ENCODE measurements around the gene CREG2.

The CREG2 gene

GRCh38 chr2:101405351-101405899 lies 18.1 kb upstream of the CREG2 start:
- no peak for DNase-seq

- no peak for DNase-seq
These were observed 16.4 kb upstream of the CREG2 start for GRCh38 chr2:101403745-101404144.

DNA sequence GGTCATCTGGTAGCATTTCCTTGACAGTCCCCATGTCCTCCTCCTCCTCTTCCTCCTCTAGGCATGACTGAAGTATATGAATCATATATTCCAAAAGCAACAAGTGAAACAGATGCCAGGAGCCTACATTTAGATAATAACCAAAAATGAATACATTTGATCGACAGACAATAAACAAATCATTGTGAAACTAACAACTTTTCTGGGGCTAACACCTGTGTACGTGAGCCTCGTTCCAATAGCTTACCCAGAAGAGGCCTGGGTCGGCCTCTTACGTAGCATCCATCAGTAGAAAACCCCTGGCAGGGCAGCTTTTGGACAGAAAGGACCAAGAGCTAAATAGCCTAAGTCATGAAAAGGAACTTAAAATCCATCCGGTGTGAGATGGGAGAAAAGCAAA lies 15.3 kb upstream of the CREG2 start:
- no peak for DNase-seq

DNA sequence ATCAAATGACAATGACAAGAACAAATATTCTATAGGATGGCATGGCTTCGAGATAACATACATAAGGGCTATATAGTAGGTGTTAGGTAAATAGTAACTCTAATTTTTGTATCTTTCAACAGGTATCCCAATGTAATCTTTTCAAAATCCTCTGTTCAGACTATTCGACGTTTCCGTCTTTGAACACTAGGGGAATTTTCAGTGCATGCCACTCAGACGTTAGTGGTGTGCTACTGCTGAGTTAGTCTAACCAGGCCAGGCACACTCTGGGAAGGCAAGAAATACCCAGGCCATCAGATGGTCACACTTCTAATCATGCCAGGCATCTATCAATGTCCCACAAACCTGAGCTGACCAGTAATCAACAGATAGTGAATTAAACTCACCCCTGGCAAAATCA lies 14.6 kb upstream of the CREG2 start:
- no peak for DNase-seq

DNA sequence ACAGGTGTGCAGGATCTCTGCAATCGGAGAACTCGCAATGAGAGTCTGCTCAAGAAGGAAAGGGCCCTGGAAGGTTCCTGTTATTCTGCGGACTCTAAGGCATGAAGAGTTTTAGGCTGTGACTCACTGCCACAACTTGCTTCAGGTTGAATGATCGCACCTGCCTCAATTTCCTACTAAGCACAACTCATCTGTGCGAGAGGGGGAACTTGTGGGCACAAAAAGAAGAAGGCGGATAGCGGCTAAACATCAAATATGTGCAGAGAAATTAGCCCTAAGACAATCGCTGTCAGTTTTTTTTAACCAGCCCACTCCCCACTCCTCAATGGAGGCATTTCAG lies 14.0 kb upstream of the CREG2 start:
- DNase-seq, result no peak

DNA sequence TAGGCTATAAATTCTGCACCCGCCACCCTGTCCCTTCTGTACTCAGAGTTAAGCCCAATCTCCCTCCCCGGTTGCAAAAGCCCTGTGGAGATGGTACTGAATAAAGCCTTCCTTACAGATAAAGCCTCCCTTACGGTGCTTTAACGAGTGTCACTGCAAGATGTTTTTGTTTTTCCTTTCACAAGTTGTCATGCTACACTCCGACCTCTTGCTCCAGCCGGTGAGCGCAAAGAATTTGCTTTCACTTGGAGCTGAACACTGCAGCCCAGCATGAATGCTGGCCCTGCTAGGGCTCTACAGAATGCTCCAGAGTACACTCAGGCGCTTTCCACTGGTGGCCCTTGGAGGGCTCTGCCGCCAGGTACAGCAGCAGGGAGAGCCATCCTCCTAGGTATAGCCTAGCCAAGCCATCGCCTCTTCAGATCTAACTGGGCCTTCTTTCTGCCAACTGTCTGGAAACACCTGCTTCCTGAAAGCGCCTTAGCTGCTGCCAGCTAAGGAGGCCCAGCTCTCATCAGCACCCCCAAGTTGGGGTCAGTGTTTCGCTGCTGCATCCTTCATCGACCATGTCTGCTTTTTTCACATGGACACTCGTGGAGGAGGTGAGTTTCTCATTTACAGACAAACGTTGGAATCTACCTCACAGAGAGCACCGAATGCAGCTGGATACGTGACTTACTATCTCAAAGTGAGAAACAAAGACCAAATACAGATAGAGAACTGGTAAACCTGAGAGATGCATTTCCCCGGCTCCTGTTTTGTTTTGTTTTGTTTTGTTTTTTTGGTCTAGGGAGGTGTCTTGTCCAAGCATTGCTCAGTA lies 13.4 kb upstream of the CREG2 start:
- no peak for DNase-seq

DNA sequence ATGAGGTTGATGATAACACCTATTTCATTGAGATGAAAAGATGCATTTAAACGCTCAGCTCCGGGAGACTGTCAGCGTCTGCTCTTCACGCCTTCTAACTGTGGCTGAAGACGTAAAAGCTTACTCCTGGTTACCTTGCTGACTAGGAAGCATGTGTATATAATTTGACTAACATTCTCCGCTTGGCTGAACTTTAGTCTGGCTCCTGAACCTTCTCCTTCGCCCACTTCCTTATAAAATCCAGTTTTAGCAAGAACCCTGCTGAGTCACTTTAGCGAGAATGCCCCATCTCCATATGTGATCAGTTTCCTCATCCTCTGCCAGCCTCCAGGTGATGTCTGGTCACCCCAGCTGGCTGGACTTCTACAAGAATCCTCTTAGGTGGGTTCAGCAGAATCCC lies 12.7 kb upstream of the CREG2 start:
- no peak for DNase-seq

DNA sequence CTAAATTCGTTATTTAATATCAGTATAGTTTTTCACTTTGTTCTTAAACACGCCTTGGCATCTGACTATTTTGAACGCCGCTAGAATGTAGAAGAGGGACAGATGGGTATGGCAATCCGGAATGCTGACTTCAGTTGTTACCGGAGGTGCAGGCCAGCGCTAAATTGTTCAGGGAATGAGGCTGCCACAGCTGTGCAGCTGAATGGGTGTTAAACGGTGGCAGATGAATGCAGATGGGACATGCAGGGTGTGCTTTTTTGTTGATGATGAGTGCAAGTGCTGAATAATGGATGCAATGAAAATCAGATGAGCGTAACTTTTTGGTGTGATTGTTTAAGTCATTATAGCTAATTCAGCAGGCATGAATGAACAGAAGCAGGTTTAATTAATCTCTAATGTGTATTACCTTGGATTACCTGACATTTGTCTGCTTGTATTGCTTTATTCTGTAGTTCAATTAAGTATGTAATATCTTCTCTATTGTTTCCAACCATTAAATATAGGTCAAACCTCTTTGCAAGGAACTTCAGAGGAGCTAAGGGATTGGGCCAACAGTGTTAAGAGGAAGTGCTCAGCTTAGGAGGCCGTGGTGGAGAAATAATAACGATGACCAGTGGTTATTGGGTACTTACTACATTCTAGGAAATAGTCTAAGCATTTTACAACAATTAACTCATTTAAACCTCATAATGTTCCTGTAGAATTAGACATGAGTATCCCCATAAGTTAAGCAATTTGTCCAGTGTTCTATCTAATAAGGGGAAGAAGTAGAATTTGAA lies 11.9 kb upstream of the CREG2 start:
- DNase-seq, result no peak

GRCh38 chr2:101398116-101398821 lies 11.0 kb upstream of the CREG2 start:
- no peak for DNase-seq

- DNase-seq, result no peak
These were observed 9.0 kb upstream of the CREG2 start for GRCh38 chr2:101396316-101396717.

GRCh38 chr2:101395545-101396315 lies 8.4 kb upstream of the CREG2 start:
- DNase-seq, result no peak

DNA sequence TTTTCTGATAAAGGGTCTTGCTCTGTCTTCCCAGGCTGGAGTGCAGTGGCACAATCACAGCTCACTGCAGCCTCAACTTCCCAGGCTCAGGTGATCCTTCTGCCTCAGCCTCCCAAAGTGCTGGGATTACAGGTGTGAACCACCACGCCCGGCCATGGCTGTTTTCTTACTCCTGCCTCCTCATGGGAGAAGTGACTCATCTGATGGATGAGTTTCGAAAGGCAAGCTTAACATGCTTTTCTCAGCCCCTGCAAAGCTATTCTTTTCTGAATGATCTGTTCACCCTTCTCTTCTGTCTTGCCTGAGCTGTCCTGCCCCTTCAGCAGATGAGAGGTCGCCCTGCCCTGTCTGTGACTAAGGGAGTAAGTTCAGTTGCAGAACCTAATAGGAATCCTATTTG lies 929 bp upstream of the CREG2 start:
- no peak for DNase-seq

GRCh38 chr2:101386599-101387150 lies 628 bp downstream of the CREG2 start:
- DNase-seq, result no peak

GRCh38 chr2:101383016-101383541 lies 4.2 kb downstream of the CREG2 start:
- no peak for DNase-seq

GRCh38 chr2:101382442-101382841 lies 4.9 kb downstream of the CREG2 start:
- DNase-seq, result no peak

DNA sequence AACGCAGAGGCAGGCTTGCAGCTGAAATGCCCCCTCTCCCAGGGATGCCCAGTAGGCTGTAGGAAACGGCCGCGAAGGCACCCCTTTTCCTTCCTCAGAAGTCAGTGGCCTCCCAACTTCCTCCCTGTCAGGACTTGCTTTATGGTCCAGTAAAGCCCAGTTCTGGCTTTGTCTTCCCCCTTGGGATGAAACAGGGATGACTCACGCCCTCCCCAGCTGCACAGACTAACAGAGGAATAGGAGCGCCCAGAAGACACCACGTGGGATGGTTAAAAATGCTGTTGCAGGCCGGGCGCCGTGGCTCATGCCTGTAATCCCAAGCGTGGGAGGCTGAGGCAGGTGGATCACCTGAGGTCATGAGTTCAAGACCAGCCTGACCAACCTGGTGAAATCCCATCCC lies 6.9 kb downstream of the CREG2 start:
- no peak for DNase-seq

DNA sequence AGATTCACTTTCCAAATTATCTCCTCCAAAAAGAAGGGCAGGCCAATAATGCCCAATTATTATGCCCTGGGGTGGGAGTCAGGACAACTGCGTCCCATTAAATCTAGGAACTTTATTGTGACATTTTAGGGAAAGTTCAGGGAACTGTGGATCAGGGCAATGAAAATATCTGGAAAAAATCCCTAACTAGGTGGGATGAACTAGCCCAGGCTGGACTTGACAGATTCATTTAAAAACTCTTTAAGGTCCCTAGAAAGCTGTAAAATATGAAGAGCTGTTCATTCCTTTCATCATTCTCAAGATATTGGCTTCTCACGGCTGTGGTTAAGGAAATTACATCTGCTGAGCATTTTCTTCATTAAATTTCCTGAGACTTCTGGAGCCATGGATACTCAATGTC lies 8.2 kb downstream of the CREG2 start:
- DNase-seq, result no peak

DNA sequence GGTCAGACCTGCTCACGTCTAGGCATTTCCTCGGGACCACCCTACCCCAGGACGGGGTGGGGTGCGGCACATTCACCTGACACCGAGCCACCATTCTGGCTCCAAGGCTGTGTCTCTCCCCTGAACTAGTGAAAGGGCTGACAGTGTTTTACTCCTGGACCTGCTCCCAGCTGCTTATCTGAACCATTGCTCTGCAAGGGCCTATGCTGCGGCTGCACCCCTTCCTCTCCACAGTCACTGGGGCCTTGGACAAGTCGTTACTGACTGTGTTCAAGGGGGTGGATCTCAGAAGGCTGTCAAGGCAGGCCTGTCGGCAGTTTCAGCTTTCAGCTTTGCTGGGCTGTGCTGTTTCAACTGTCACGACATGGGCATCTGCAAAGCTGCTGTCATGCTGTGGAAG lies 11.7 kb downstream of the CREG2 start:
- no peak for DNase-seq

DNA sequence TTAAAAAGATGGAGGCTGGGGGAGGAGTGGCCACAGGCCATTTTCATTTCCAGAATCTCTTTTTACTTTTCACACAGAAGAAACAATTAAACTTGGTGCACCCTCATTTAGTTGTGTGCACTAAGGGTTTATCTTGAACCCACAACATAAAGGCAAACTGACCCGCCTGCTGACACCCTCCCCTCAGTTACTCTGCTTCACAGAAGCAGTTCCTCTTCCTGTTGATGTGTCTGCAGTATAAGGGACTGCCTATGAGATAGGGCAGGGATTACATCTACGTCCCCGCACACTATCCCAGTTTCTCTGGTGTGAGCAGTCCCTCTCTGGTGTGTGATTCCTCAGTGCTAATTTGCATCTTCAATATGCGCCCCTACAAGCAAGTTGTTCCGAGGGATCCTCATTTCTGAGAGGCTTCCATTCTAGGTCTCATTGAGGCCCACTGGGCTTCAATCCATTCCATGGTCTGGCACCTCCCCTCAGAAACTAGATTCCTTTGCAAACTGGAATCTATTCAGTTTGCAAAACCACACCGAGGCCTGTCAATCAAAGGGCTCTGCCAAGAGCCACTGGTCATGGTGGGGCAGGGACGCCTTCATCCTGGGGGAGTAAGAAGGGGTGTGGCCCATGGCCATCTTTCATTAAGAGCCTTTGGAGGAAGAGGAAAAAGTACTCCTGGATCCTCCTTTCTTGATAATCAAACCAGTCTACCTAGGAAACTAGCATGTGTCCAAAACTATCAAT lies 12.3 kb downstream of the CREG2 start:
- no peak for DNase-seq

GRCh38 chr2:101372792-101373191 lies 14.5 kb downstream of the CREG2 start:
- DNase-seq, result no peak

DNA sequence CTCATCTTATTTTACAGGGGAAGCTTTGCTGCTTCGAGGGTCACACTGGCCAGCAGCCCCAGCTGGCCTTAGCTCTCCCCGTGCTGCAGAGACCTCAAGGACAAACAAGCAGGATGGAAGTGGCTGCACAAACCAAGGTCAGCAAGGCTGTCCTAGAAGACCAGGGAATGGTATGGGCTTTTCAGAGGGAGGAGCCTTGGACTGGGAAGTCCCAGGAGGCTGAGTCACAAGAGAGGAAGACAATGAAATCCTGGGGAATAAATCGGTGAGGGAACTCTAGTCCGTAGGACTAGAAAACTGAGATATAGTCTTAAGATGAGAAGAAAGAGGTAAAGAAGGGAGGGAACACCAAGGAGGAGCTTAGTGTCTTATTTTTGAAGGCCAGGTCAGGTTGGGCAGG lies 15.7 kb downstream of the CREG2 start:
- DNase-seq, result no peak

DNA sequence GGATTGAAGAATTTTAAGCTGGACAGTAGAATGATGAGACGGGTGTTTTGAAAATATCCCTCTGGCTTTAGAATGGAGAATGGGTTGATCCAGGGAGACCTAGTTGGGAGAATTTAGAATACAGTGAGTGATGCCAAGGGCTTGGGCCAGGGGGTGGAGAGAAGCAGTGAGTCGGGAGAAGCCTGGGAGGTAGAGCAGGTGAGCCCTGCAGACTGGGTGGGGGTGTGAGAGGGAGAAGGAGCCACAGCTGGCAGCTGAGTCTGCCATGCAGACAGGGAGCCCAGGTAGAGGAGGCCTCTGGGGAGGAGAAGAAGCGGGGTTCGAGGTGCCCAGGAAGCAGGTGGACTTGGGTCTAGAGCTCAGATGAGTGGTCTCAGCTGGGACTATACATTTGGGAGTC lies 18.2 kb downstream of the CREG2 start:
- no peak for DNase-seq
